Globus pallidus (tissue), 1 donor: ENCODE results near the gene LCP1.

Source experiments
- DNase-seq: peaks from one replicate; pipeline ENCODE4 v3.0.0-alpha.2; 2015; ENCODE audit warnings: low spot score

LCP1 gene

DNA sequence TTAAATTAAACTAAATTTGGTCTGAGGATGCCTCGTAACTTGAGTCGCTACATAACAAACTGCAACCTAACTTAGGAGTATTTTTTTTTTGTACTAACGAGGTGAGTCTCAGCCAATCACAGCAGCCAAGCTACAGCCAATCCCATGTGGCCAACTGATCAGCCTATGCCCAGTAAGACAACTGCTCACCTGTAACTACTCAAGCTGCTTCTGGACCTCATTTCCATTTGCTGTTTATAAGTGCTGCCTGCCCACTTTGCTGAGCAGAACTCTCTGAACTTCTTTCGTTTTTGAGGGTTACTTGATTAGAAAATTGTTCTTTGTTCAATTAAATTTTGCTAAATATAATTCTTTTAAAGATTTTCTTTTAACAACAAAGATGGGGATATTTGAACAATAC is 81.0 kb downstream of the LCP1 start:
- DNase-seq, result no peak

DNA sequence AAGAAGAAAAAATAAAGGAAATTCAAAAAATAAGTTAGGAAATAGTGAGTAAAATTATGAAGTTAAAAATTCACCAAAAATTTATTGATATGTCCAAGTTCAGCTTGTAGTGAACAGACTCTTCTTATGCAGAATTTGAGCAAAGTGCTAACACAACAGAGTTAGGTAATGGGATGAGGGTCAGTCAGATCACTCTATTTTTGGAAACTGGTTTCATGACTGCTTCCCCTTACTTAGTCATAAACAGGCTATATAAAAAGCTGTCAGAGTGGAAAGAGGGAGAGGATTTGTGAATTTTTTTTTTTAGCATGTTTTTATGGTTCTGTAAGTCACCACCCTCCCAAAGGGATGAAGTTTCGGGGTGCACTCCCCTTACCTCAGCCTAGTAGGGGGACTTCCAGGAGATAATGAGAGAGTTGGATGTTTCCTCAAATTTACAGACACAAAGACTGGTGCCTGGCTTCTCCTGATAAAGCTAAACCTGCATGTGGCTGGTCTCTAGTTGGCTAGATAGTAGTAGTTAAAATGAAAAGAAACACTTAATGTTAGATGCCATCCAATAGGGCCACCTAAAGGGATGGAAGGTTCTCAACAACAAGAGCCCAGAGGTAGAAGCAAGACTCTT is 81.7 kb downstream of the LCP1 start:
- no peak for DNase-seq

DNA sequence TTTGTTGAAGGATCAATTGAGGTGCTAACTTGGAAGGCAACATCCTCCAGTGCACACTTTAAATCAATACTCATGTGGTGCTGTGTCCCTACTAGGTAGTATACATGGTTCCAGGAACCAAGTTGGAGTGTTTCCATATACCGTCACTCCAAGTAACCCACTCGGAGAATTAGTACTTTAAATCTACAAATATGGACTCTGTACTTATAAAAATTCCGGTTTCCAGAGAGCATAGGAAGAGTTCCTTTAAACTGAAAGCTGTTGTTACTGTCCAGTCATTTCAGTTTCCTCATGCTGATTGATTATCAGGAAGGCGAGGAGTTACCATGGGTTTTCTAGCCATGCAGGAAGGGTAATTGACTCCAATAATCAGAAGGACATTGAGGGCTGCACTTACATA is 84.3 kb downstream of the LCP1 start:
- no peak for DNase-seq

- peak; percentile 86 for DNase-seq
These were observed 85.0 kb downstream of the LCP1 start for GRCh38 chr13:46097015-46097414.

- no peak for DNase-seq
These were observed 87.5 kb downstream of the LCP1 start for GRCh38 chr13:46094478-46094877.

GRCh38 chr13:46088821-46089562 is 93.0 kb downstream of the LCP1 start:
- no peak for DNase-seq

GRCh38 chr13:46087481-46087880 is 94.5 kb downstream of the LCP1 start:
- DNase-seq, result no peak

- no peak for DNase-seq
These were observed 95.0 kb downstream of the LCP1 start for GRCh38 chr13:46086985-46087384.

DNA sequence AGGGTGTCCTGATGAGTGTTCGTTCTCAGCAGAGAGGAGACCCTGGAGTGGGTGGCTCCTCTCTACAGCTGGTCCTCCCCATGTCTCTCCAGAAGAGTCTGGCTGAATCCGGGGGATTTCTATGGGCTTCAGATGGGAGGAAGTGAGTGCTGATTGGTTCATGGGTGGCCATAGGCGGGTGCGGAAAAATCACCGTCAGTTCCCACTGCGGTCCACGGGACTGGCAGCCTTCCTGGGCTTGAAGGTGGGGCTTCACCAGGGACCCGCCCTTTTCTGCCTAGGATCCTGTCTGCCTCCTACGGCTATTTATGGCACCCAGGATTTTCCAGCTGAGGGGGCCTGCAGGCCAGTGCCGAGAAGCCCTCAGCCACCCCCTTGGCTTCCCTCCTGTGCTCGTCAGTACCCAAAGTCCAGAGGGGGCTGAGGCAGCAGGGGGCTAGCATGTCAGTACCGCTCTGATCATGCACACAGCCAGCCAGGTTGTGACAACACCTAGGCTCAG is 95.5 kb downstream of the LCP1 start:
- no peak for DNase-seq

- no peak for DNase-seq
These were observed 96.2 kb downstream of the LCP1 start for GRCh38 chr13:46085737-46086136.

DNA sequence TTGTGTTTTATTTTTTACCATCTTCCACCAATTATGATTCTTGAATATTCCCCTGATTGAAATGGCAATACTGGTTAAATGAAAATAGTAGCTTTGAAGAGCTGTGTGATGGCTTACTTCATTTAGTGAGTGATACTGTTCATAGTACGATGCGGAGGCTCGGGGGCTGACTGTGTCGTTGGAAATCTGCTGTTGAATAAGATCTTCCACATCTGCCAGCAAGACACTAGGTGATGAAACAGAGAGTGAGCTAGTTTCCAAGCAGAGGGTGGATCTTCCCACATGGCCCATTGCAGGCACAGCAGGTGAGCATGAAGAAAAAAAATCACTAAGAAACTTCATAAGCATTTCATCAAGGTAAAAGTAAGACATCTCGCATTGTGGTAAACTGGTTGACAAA is 99.7 kb downstream of the LCP1 start:
- no peak for DNase-seq

- no peak for DNase-seq
These were observed 102.2 kb downstream of the LCP1 start for GRCh38 chr13:46079770-46080169.

DNA sequence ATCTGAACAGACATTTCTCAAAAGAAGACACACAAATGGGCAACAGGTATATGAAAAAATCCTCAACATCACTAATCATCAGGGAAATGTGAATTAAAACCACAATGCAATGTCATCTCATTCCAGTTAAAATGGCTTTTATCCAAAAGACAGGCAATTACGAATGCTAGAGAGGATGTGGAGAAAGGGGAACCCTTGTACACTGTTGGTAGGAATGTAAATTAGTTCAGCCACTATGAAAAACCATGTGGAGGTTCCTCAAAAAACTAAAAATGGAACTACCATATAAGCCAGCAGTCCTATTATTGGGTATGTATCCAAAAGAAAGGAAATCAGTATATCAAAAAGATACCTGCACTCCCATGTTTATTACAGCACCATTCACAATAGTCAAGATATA is 104.7 kb downstream of the LCP1 start:
- DNase-seq, result no peak

DNA sequence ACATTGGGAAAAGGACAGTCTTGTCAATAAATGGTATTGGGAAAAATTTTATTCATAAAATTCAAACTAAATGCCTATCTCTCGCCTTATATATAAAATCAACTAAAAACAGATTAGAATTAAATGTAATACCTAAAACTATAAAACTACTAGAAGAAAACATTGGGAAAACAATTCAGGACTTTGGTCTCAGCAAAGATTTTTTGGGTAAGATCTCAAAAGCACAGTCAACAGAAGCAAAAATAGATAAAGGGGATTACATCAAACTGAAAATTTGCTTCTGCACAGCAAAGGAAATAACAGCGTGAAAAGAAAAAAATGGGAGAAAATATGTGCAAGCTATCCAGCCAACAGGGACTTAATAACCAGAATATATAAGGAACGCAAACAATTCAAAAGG is 105.2 kb downstream of the LCP1 start:
- no peak for DNase-seq
